ENCODE results near the gene ASB6.
"Not testable (repeated sequence)": the region's sequence is repeated elsewhere in the genome, so short reads cannot be mapped to it uniquely, and the experiment has no call there.

ASB6 gene

DNA sequence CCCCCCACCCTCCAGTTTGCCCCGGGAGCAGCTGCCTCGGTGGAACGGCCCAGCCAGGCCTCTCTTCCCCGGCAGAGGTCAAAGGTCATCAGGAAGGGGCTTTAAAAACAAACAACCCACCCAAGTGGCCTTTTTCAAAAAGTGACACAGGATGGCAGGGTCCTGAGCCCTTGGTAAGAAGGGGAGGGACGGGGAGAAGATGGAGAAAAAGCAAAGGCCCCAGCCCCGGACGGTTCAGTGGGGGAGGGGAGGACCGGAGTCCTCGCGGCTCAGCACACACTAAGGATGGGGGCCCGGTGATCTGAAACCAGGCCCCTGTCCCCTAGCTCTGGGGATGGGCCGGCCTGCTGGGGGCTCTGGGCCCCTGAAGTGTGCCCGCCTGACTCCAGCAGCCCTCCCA, 24.6 kb upstream of the ASB6 start:
- no peak for DNase-seq

DNA sequence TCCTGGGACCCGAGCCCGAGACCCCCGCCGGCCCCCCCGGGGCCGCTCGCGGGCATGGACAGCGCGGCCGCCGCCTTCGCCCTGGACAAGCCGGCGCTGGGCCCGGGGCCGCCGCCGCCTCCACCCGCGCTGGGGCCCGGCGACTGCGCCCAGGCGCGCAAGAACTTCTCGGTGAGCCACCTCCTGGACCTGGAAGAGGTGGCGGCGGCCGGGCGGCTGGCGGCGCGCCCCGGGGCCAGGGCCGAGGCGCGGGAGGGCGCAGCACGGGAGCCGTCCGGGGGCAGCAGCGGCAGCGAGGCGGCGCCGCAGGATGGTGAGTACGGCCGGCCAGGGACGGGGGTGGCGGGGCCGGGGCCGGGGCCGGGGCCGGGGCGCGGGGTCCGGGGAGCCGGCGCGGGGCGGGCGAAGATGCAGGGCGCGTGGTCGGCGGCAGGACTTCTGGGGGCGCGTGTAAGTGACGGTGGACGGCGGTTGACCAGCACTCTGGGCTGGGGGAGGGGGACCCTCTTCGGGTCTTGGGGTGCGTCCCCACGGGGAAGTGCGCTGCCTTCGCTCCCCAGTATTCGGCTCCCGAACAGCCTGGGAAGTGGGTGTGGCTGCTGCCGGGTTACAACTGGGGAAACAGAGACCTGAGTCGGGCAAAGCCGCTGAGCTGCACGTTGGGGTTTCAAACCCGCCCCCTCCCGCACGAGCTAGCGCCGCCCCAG, 24.0 kb upstream of the ASB6 start:
- no peak for DNase-seq

- no peak for DNase-seq
Observed at GRCh38 chr9:129665389-129665775, 23.4 kb upstream of the ASB6 start, which contains the start of gene PRRX2. Gene PRRX2, plus strand, starts transcription at chr9:129665647. Its CDS starts 221 bp downstream, at chr9:129665868.

DNA sequence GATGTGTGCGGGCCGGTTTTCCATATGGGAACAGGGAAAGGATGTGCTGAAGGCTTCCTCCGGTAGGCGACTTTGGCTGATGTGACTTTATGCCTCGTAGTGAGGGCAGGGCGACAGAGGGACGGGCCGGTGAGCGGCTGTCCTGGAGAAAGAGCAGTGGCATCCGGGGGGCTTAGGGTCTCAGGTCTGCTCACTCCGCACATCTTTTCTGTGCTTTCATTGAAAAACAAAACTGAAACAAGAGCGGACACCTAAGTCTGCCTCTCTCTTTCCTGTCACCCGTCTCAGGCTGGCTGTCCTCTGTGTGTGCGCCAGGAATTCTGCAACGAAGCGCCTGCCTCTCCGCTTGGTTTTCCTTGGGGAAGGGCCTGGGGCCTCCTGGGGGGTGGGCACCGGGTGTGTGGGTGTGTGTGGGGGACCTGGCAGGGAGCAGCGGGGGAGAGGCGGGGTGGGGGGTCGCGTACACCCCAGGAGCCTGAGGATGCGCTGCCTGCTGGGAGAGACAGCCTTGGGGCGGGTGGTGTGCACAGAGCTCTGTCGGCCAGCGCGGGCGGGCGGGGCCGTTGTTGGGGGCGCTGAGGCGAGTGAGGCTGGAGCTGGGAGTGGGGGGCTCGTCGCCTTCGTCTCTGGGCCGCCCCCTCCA, 22.9 kb upstream of the ASB6 start:
- no peak for DNase-seq

- DNase-seq, result not testable (repeated sequence)
Observed at GRCh38 chr9:129662239-129662638, 20.3 kb upstream of the ASB6 start.

DNA sequence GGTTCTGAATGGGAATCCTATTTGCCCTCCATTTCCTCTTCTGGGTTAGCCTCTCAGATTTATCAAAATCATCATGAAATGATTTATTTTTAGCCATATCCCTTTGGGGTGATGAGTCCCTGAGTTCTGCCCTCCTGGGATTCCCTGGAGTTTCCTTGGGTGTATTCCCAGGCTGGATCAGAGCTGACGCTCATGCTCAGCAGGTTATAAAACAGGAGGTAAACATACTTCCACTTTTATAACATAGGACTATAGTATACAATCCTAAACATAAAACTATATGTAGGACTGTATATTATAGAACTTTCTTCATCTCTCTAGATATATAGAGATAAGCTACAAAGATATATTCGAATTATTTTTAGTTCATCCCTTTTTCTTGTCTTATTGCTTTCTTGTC, 19.1 kb upstream of the ASB6 start:
- DNase-seq, result no peak

- DNase-seq, result peak; percentile 60
Observed at GRCh38 chr9:129656795-129657390, 14.9 kb upstream of the ASB6 start.

- DNase-seq, result no peak
Observed at GRCh38 chr9:129655696-129656095, 13.7 kb upstream of the ASB6 start.

GRCh38 chr9:129655154-129655553, 13.2 kb upstream of the ASB6 start:
- DNase-seq, result no peak

DNA sequence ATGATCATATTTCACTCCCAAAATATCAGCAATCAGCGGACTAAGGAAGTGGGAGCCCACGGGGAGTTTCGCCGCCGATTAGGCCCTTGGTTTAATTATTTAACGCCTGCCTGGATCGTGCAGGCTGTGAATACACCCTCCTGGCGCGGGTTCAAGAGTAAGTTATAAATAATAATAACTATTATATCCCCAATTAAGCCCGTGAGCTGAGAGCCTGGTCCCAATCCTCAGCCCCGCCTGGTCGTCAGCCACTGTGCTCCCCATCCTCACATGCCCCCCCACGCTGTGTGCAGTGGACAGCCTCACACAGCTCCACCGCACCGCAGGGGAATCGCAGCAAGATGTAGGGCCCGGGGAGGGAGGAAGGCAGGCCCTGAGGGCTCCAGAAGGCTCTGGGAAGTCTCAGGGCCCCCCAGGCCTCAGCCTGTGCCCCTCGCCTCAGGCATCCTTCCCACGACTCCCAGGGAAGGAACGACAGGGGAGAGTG, 12.6 kb upstream of the ASB6 start:
- DNase-seq, result no peak

- DNase-seq, result no peak
Observed at GRCh38 chr9:129653823-129654553, 12.0 kb upstream of the ASB6 start.

GRCh38 chr9:129650680-129651235, 8.8 kb upstream of the ASB6 start:
- DNase-seq, result no peak

DNA sequence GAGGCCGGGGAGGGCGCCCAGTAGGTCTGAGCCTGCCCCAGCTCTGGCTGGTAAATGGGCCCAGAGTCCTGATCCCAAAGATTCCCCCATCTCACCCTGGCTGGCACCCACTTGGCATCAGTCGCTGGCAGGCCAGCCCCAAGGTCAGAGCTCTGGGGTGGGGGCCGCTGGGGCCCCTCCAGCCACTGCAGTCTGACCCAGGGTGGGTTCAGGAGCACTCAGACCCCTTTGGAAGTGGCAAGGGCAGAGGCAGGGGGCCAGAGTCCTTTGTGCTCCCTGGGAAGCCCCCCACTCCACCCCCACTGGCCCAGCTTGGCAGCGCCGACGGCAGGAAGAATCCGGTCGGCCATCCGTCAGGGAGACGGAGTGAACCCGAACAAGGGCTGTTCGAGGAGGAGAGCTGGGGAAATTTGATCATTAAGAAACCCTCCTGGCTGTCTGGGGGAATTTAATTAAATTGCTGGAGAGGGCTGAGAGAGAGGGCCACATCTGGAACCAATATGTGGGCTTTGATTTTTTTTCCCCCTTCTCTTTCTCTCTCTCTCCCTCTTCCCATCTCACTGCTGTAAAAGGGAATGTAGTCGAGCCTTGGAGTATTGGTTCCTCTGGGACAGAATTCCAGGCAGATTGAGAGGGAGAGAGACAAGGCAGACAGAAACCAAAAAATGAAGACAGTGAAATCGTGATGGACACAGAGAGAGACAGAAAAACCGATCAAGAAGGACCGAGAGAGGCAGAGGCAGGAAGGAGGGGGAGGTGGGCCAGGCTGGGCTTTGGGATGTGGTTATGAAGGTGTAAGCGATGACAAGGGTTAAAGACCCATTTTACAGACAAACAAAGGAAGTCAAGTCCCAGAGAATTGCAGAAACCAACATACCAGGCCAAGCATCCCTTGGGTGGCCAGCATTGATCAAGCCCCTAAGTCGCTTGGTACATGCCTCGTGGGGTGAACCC, 8.1 kb upstream of the ASB6 start:
- no peak for DNase-seq

- DNase-seq, result no peak
Observed at GRCh38 chr9:129648764-129649115, 6.8 kb upstream of the ASB6 start.

DNA sequence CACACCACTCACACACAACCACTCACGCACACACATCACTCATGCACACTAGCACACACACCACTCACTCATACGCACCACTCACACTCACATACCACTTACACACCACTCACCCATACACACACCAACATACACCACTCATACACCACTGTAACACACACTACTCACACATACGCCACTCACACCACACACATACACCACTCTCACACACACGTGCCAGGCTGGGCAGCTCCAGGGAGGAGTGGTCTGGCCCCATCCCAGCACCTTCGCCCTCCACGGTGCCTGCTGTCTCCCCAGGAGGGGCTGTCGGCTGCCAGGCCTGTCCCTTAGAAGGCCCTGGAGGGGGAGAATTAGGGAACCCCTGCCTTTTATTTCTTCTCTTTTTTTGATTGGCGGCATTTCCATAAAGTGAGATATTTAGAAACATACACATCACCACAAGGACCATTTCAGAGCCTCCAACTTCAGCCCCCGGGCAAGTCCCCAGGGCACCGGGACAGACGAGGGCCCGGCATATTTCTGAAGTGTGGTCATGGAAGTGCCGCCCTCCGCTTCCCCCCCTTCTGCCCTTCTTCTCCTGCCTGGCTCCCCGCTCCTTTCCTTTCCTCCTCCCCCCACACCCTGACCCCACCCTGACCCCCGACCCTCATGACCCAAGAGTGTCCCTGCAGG, 6.3 kb upstream of the ASB6 start:
- DNase-seq, result no peak

- DNase-seq, result no peak
Observed at GRCh38 chr9:129647635-129648034, 5.7 kb upstream of the ASB6 start.

DNA sequence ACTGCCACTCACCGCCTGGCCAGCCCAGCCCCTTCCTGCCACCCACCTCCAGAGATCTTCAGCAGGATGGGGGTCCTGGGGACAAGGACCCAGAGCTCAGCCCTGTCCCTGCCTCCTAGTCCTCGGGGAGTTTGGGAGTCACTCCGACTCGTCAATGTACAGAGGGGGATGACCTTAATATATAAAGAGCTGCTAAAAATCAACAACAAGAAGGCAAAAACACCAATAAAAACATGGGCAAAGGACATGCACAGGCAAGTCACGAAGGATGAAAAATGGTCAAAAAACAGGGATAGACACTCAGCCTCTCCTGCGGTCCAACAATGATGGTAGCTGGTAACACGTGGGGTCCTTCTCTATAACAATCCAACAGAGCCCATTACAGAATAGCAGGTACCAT, 4.7 kb upstream of the ASB6 start:
- no peak for DNase-seq

GRCh38 chr9:129646252-129646651, 4.3 kb upstream of the ASB6 start:
- no peak for DNase-seq

DNA sequence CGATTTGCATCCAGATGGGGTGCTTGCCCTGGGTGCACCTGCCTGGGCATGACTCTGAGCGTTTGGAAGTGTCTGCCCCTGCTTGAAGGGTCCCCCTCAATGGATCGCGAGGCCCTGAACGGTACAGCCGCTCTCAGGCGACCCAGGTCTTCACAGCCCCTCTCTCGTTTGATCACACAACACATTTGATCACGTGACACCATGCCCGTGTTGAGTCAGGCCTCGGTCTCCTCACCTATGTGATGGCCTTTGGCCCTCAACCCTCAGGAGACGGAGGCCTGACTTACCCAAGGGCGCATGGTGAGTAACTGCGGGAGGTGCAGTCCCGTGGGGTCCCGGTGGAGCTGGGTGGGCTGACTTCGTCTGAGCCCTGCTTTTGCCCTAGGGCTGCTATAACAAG, 3.0 kb upstream of the ASB6 start:
- DNase-seq, result no peak

- DNase-seq, result no peak
Observed at GRCh38 chr9:129644365-129644764, 2.4 kb upstream of the ASB6 start.

GRCh38 chr9:129643706-129644105, 1.8 kb upstream of the ASB6 start:
- DNase-seq, result no peak
